ENCODE results near the gene ARL4C. TPM values are rescaled to one million over a fixed set of nuclear protein-coding genes. Genes with fewer than 3 reads are reported as not detected.

Gene ARL4C
- polyA plus RNA-seq, 2 of the 4 experiments (the other 2 are of a cell fraction): 70.4 to 70.9 TPM

DNA sequence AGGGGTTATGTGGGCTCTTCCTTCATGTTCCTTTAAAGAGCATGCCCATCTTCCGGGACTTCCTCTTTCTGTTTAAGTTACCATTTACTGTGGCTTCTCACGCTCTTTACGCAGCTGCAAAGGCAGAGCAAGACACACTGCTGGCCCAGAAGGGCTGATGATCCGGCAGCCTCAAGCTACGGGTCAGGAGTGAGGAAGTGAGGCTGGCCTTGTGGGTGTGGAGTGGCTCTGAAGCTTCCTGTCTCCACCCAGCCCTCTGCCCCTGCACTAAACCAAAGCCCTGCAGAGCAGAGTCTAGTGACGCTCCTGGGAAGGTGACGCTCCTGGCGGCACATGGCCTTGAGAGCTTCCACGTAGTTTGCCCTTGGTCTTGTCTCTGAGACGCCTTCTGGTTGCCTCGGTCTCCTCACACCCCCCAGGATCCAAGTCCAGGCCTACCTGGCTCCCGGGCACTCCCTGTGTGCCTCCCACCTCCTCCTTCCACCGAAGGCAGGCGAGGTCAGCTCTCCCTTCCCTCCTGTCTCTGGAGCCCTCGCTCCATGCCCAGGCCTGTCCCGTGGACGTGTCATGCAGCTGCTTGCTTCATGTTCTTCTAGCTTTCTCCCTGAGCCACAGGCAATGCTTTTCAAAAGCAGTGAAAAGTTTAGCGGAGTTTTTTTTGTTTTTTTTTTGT, 50.3 kb downstream of the ARL4C start (continued):
- TF ChIP-seq FOSL2 (IDR thresholded peaks at IDR 0.05) (no peak), FOSL2 (CRISPR knock-in tag; IDR thresholded peaks at IDR 0.05) (no peak)

DNA sequence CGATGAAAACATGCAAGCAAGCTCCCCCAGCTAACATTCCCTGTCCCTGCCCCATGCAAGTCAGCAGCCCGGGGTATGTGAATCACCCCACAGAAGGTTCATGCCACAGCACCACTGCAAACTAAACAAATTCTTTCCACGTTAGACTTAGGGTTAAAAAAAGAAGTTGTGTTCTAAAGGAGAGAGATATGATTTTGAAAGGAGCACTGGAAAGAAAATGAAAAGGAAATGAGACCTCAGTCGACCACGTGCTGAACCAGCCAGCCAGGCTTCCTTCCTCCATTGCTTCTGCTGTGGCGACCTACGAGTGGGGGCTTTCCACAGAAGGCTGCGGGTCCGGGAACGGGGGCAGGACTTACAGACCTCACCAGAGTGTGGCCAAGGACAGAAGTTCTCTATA, 52.0 kb downstream of the ARL4C start:
- FAIRE-seq (no peak), DNase-seq (ENCODE audit: low read depth in 1 of 2, low spot score in 1 of 2) (no peak), ATAC-seq (no peak)
- Histone ChIP-seq H3K27ac (peak overlapping the region in 1 of 2 experiments; percentile 51; a peak in 1 of 6 replicates), H3K4me1 (peaks cover 14% of the 10 kb centered on the region; the same call in 2 of the 3 replicates), H3K4me2 (no peak overlapping the region), H3K9me3 (no peaks in the 10 kb centered on the region), H3K4me3 (no peak overlapping the region)
- POLR2A ChIA-PET: no interaction called here
- CTCF ChIA-PET: no interaction called here
- TF ChIP-seq MAZ (IDR thresholded peaks at IDR 0.05; ENCODE audit: borderline replicate concordance, low read depth, low read length) (no peak), CHD4 (IDR thresholded peaks at IDR 0.05; ENCODE audit: borderline replicate concordance) (no peak), HOXA7 (CRISPR knock-in tag; IDR thresholded peaks at IDR 0.05) (no peak), NFE2L2 (conservative IDR thresholded peaks at IDR 0.05; ENCODE audit: low read length) (no peak), PHF8 (IDR thresholded peaks at IDR 0.05; ENCODE audit: borderline replicate concordance, low read depth) (no peak), EHF (CRISPR knock-in tag; IDR thresholded peaks at IDR 0.05) (no peak), ZFP36 (IDR thresholded peaks at IDR 0.05; ENCODE audit: borderline replicate concordance, partially characterized antibody) (no peak), KDM1A (IDR thresholded peaks at IDR 0.05; ENCODE audit: low read depth) (no peak), JUN (IDR thresholded peaks at IDR 0.05) (no peak), GATA3 (IDR thresholded peaks at IDR 0.05; ENCODE audit: borderline replicate concordance) (no peak), FOSB (CRISPR knock-in tag; IDR thresholded peaks at IDR 0.05) (no peak), ESRRA (IDR thresholded peaks at IDR 0.05; ENCODE audit: borderline replicate concordance, low read length) (no peak), ZSCAN20 (CRISPR knock-in tag; IDR thresholded peaks at IDR 0.05) (no peak)
- TF ChIP-seq, protein P1, sequence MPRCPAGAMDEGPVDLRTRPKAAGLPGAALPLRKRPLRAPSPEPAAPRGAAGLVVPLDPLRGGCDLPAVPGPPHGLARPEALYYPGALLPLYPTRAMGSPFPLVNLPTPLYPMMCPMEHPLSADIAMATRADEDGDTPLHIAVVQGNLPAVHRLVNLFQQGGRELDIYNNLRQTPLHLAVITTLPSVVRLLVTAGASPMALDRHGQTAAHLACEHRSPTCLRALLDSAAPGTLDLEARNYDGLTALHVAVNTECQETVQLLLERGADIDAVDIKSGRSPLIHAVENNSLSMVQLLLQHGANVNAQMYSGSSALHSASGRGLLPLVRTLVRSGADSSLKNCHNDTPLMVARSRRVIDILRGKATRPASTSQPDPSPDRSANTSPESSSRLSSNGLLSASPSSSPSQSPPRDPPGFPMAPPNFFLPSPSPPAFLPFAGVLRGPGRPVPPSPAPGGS (IDR thresholded peaks at IDR 0.05): no peak
- TF ChIP-seq, protein P2, sequence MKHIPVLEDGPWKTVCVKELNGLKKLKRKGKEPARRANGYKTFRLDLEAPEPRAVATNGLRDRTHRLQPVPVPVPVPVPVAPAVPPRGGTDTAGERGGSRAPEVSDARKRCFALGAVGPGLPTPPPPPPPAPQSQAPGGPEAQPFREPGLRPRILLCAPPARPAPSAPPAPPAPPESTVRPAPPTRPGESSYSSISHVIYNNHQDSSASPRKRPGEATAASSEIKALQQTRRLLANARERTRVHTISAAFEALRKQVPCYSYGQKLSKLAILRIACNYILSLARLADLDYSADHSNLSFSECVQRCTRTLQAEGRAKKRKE (CRISPR knock-in tag; IDR thresholded peaks at IDR 0.05; ENCODE audit: low read depth): no peak
- TF ChIP-seq, protein P3, sequence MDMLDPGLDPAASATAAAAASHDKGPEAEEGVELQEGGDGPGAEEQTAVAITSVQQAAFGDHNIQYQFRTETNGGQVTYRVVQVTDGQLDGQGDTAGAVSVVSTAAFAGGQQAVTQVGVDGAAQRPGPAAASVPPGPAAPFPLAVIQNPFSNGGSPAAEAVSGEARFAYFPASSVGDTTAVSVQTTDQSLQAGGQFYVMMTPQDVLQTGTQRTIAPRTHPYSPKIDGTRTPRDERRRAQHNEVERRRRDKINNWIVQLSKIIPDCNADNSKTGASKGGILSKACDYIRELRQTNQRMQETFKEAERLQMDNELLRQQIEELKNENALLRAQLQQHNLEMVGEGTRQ (IDR thresholded peaks at IDR 0.05): no peak
- TF ChIP-seq, protein P4, sequence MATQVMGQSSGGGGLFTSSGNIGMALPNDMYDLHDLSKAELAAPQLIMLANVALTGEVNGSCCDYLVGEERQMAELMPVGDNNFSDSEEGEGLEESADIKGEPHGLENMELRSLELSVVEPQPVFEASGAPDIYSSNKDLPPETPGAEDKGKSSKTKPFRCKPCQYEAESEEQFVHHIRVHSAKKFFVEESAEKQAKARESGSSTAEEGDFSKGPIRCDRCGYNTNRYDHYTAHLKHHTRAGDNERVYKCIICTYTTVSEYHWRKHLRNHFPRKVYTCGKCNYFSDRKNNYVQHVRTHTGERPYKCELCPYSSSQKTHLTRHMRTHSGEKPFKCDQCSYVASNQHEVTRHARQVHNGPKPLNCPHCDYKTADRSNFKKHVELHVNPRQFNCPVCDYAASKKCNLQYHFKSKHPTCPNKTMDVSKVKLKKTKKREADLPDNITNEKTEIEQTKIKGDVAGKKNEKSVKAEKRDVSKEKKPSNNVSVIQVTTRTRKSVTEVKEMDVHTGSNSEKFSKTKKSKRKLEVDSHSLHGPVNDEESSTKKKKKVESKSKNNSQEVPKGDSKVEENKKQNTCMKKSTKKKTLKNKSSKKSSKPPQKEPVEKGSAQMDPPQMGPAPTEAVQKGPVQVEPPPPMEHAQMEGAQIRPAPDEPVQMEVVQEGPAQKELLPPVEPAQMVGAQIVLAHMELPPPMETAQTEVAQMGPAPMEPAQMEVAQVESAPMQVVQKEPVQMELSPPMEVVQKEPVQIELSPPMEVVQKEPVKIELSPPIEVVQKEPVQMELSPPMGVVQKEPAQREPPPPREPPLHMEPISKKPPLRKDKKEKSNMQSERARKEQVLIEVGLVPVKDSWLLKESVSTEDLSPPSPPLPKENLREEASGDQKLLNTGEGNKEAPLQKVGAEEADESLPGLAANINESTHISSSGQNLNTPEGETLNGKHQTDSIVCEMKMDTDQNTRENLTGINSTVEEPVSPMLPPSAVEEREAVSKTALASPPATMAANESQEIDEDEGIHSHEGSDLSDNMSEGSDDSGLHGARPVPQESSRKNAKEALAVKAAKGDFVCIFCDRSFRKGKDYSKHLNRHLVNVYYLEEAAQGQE (IDR thresholded peaks at IDR 0.05): no peak
- 78% methylated on average over 10 of the region's 10 CpGs for WGBS (ENCODE audit: missing lambda C conversion rate)
